Suppressor macrophage treated with lipopolysaccharide for 1 hour (primary cell): ENCODE data around the gene CTTN.

Experiments used
- DNase-seq, 3 donors: peaks; one replicate each; pipeline ENCODE4 v3.0.0-alpha.2; 2020 to 2022

The CTTN gene

GRCh38 chr11:70410276-70411205, 12.2 kb downstream of the CTTN start:
- no peak for DNase-seq

- DNase-seq, result no peak
Measured at GRCh38 chr11:70411713-70412452, 13.6 kb downstream of the CTTN start.

- DNase-seq, result no peak
Measured at GRCh38 chr11:70413151-70413550, 14.8 kb downstream of the CTTN start.

GRCh38 chr11:70414341-70415100, 16.2 kb downstream of the CTTN start:
- DNase-seq, result no peak

- peak; percentile 19 to 31 (median 30) for DNase-seq
Measured at GRCh38 chr11:70415191-70415590, 16.9 kb downstream of the CTTN start.

GRCh38 chr11:70415642-70416395, 17.5 kb downstream of the CTTN start:
- peak; percentile 53 to 85 (median 84) for DNase-seq

GRCh38 chr11:70416881-70417280, 18.6 kb downstream of the CTTN start:
- no peak for DNase-seq

- no peak for DNase-seq
Measured at GRCh38 chr11:70418130-70418529, 19.8 kb downstream of the CTTN start.

GRCh38 chr11:70419307-70420007, 21.1 kb downstream of the CTTN start:
- no peak for DNase-seq

- peak in 2 of 3 donors; percentile 16 to 24 for DNase-seq
Measured at GRCh38 chr11:70420008-70420464, 21.7 kb downstream of the CTTN start.

- DNase-seq, result no peak
Measured at GRCh38 chr11:70420496-70420895, 22.2 kb downstream of the CTTN start.

GRCh38 chr11:70421123-70421522, 22.8 kb downstream of the CTTN start:
- peak; percentile 32 to 49 (median 42) for DNase-seq

GRCh38 chr11:70422692-70423522, 24.6 kb downstream of the CTTN start:
- DNase-seq, result no peak

GRCh38 chr11:70423523-70424505, 25.5 kb downstream of the CTTN start:
- peak; percentile 93 to 95 (median 95) for DNase-seq

GRCh38 chr11:70424765-70425344, 26.5 kb downstream of the CTTN start:
- DNase-seq, result no peak

- DNase-seq, result no peak
Measured at GRCh38 chr11:70427436-70427835, 29.1 kb downstream of the CTTN start.

- no peak for DNase-seq
Measured at GRCh38 chr11:70428701-70429427, 30.5 kb downstream of the CTTN start.

- DNase-seq, result no peak
Measured at GRCh38 chr11:70429428-70429705, 31.0 kb downstream of the CTTN start.
